Head of caudate nucleus (tissue), 42 donors: ENCODE data around the gene OR6M1.

ENCODE experiments used
- DNase-seq, 42 donors: peaks; one replicate each; pipeline versions ENCODE4 v3.0.0 to v3.0.0-alpha.2; 2020 to 2021; ENCODE audit warnings: mixed read lengths in 7 of 42
- intact Hi-C: fragments of 100-400 bp; cut with DNase I; formaldehyde crosslinking; loops from one replicate; pipeline ENCODE4 v1.15.0; 2022

OR6M1 gene

GRCh38 chr11:123806249-123806648 lies at the start of gene OR6M1:
Gene OR6M1, minus strand, starts transcription at chr11:123806349. Its CDS starts 0 bp downstream, at chr11:123806349.
- DNase-seq, result no peak
- intact Hi-C loops, result no loop called here

GRCh38 chr11:123853038-123853437 lies 46.9 kb upstream of the OR6M1 start:
- DNase-seq, result no peak
- intact Hi-C loops, result no loop called here

GRCh38 chr11:123852321-123852720 lies 46.2 kb upstream of the OR6M1 start:
- no peak for DNase-seq
- intact Hi-C loops, result no loop called here

GRCh38 chr11:123851110-123851509 lies 45.0 kb upstream of the OR6M1 start:
- no peak for DNase-seq
- intact Hi-C loops, result no loop called here

DNA sequence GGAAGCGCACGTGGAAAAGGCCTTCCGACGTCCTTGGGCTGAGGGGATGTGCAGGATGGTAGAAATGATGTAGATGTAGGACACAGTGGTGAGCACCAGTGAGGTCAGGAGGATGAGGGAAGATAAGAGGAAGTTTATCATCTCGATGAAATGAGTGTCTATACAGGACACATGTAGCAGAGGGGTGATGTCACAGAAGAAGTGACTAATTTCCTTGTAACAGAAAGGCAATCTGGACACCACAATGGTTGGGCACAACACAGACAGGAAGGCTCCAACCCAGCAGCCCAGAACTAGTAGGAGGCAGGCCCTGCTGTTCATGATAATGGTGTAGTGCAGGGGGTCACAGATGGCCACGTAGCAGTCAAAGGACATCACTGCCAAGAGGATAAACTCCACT lies 35.0 kb upstream of the OR6M1 start:
- no peak for DNase-seq
- intact Hi-C loops, result no loop called here

DNA sequence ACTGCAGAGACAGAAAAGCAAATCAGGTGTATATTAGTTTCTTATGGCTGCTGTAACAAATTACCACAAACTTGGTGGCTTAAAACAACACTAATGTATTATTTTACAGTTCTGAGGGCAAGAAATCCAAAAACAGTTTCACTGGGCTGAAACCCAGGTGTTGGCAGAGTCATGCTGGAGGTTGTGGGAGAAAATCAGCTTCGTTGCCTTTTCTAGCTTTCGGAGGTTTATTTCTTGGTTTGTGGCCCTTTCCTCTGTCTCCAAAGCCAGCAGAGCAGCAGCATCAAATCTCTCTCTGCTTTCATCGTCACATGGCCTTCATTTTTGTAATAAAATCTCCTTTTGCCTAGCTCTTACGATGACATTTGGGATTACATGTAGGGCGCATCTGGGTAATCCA lies 33.0 kb upstream of the OR6M1 start:
- no peak for DNase-seq
- intact Hi-C loops, result no loop called here

GRCh38 chr11:123838659-123839058 lies 32.5 kb upstream of the OR6M1 start:
- intact Hi-C loops, result no loop called here
- DNase-seq, result no peak

GRCh38 chr11:123838199-123838598 lies 32.0 kb upstream of the OR6M1 start:
- DNase-seq, result no peak
- intact Hi-C loops, result no loop called here

GRCh38 chr11:123833095-123833494 lies 26.9 kb upstream of the OR6M1 start:
- DNase-seq, result no peak
- intact Hi-C loops, result no loop called here

- no peak for DNase-seq
- intact Hi-C loops, result no loop called here
Observed at GRCh38 chr11:123829745-123830144, 23.6 kb upstream of the OR6M1 start.

- no peak for DNase-seq
- intact Hi-C loops, result no loop called here
Observed at GRCh38 chr11:123822599-123822998, 16.4 kb upstream of the OR6M1 start.

- no peak for DNase-seq
- intact Hi-C loops, result no loop called here
Observed at GRCh38 chr11:123822032-123822431, 15.9 kb upstream of the OR6M1 start.

GRCh38 chr11:123815122-123815521 lies 9.0 kb upstream of the OR6M1 start:
- no peak for DNase-seq
- intact Hi-C loops, result no loop called here

- intact Hi-C loops, result no loop called here
- no peak for DNase-seq
Observed at GRCh38 chr11:123801765-123802164, 4.4 kb downstream of the OR6M1 start.

DNA sequence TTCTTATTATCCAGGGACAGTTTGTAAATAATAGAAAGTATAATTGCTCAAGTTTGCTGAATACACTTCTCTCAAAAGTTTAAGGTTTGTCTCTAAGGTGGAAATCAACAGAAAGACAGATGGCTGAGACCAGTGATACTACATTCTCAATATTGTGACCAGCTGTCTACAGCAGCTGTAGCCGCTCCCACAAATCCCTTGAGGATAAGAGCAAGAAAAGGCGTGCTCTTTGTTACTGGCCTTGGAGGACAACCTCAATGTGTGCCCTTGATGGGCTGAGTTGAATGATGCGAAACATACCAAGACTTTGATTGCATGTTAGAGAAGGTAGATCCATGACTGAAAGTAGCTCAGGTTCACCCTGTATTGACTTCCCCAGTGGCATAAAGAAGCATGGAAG lies 6.1 kb downstream of the OR6M1 start:
- intact Hi-C loops, result no loop called here
- DNase-seq, result no peak

DNA sequence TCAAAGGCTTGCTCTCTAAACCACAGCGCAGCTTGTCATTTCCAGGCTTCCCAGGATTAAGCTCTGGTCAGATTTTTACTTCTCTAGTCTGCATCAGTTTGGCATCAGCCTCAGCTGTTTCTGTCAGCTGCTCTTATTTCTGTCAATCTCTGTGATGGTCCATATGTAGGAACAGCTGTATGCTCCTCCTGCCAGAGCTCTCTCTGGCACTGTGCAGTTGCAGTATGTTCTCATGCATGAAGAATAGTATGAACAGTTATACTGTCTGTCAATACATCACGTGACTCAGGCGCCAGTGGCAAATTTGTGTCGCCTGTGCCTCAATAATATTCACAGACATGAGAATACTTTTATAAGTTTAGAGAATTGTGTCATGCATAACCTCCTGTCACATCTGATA lies 6.7 kb downstream of the OR6M1 start:
- DNase-seq, result peak in 3 of 42 donors; percentile 4 to 14 (median 8)
- intact Hi-C loops, result no loop called here

GRCh38 chr11:123798513-123799252 lies 7.5 kb downstream of the OR6M1 start:
- intact Hi-C loops, result no loop called here
- DNase-seq, result no peak

GRCh38 chr11:123798079-123798478 lies 8.1 kb downstream of the OR6M1 start:
- intact Hi-C loops, result no loop called here
- DNase-seq, result no peak

- intact Hi-C loops, result no loop called here
- no peak for DNase-seq
Observed at GRCh38 chr11:123797541-123797940, 8.6 kb downstream of the OR6M1 start.

DNA sequence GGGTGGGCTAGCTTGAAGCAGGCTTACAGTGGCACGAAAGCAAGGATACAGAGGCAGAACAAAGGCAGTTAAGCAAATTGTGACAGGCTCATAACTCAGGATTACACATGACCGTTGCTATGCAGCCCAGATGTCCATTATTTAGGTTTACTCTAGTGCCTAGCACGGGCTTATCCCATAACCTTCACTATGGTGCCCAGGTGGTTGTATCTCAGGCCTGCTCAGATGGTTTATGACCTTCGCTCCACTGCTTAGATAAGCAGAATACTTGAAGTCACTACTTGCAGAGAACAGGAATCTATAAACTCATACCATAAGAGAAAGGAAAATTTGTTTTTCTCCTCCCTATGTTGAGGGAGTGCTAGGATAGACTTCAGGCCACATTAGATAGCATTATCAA lies 9.0 kb downstream of the OR6M1 start:
- DNase-seq, result no peak
- intact Hi-C loops, result no loop called here

GRCh38 chr11:123796226-123796625 lies 9.9 kb downstream of the OR6M1 start:
- no peak for DNase-seq
- intact Hi-C loops, result no loop called here

DNA sequence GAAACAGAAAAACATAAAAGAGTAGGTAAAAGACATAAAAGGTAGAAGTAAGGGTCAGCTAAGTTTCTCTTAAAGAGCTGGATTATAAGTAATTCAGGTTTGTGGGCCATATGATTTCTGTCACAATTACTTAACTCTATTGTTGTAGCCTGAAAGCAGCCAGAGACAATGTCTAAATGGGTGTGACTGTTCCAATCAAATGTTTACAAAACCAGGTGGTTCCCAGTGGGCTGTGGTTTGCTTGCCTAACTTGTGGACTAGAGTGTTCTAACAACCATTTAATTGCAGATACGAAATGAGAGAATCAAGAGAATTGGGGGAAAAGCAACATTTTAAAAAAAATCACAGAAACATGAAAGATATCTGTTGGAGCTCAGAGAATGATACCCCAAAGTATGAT lies 22.6 kb downstream of the OR6M1 start:
- no peak for DNase-seq
- intact Hi-C loops, result no loop called here
